ENCODE measurements around the gene KIF6. TPM values are rescaled to one million over a fixed set of nuclear protein-coding genes. Genes with fewer than 3 reads are reported as not detected.
"Not testable (repeated sequence)": the region's sequence is repeated elsewhere in the genome, so short reads cannot be mapped to it uniquely, and the experiment has no call there.

The KIF6 gene
- total and polyA plus RNA-seq, 4 experiments from 2014 or later, result not detected

GRCh38 chr6:39295611-39296011, 429.6 kb downstream of the KIF6 start:
- peaks cover 0 to 2% (median 0%) of the 10 kb centered on the region in 8 donors for H3K9me3 Mint-ChIP-seq
- no peaks in the 10 kb centered on the region for H3K36me3 Mint-ChIP-seq
- Histone ChIP-seq H3K4me3 (ENCODE audit: low read length in 2 of 2) (no peak overlapping the region), H3K36me3 (ENCODE audit: insufficient read depth, low read length) (no peaks in the 10 kb centered on the region), H3K4me1 (ENCODE audit: insufficient read depth, low read length) (no peaks in the 10 kb centered on the region), H3K27ac (ENCODE audit: low read depth, low read length) (no peak overlapping the region), H3K27me3 (ENCODE audit: insufficient read depth, low read length) (no peaks in the 10 kb centered on the region), H3K9me3 (ENCODE audit: control insufficient read depth in 1 of 2, low read length in 2 of 2) (no peaks in the 10 kb centered on the region)
- H3K4me1 Mint-ChIP-seq, result no peaks in the 10 kb centered on the region
- no peak overlapping the region for H3K27ac Mint-ChIP-seq
- CTCF ChIA-PET (ENCODE audit: partially characterized antibody), result no interaction called here
- no peak for DNase-seq
- POLR2A ChIA-PET (ENCODE audit: partially characterized antibody), result no interaction called here
- peaks cover 2% of the 10 kb centered on the region in 2 donors for H3K27me3 Mint-ChIP-seq
- intact Hi-C loops (cut with micrococcal nuclease), result no loop called here
- peak overlapping the region in 1 of 8 donors; percentile 32 for H3K4me3 Mint-ChIP-seq

- CTCF ChIA-PET (ENCODE audit: partially characterized antibody), result no interaction called here
- no peaks in the 10 kb centered on the region for H3K36me3 Mint-ChIP-seq
Observed at GRCh38 chr6:39294899-39295298, 430.3 kb downstream of the KIF6 start.

GRCh38 chr6:39294133-39294532, 431.1 kb downstream of the KIF6 start:
- no peaks in the 10 kb centered on the region for H3K36me3 ChIP-seq (ENCODE audit: insufficient read depth, low read length)
- no peaks in the 10 kb centered on the region for H3K36me3 Mint-ChIP-seq
- peaks cover 0 to 2% (median 0%) of the 10 kb centered on the region in 8 donors for H3K9me3 Mint-ChIP-seq
- no peak overlapping the region for H3K27ac Mint-ChIP-seq
- H3K9me3 ChIP-seq (ENCODE audit: control insufficient read depth in 1 of 2, low read length in 2 of 2), result no peaks in the 10 kb centered on the region
- intact Hi-C loops (cut with micrococcal nuclease), result no loop called here
- H3K27ac ChIP-seq (ENCODE audit: low read depth, low read length), result no peak overlapping the region
- H3K27me3 Mint-ChIP-seq, result peaks cover 2% of the 10 kb centered on the region in 2 donors
- no peak overlapping the region for H3K4me3 ChIP-seq (ENCODE audit: low read length in 2 of 2)
- no peak for DNase-seq
- H3K27me3 ChIP-seq (ENCODE audit: insufficient read depth, low read length), result no peaks in the 10 kb centered on the region
- ChIA-PET CTCF (ENCODE audit: partially characterized antibody) (no interaction called here), POLR2A (ENCODE audit: partially characterized antibody) (no interaction called here)
- no peaks in the 10 kb centered on the region for H3K4me1 ChIP-seq (ENCODE audit: insufficient read depth, low read length)
- no peak overlapping the region for H3K4me3 Mint-ChIP-seq
- no peaks in the 10 kb centered on the region for H3K4me1 Mint-ChIP-seq

More at GRCh38 chr6:39294899-39295298, 430.3 kb downstream of the KIF6 start:
- intact Hi-C loops (cut with micrococcal nuclease), result no loop called here
- DNase-seq, result no peak
- H3K4me1 ChIP-seq (ENCODE audit: insufficient read depth, low read length), result no peaks in the 10 kb centered on the region
- H3K36me3 ChIP-seq (ENCODE audit: insufficient read depth, low read length), result no peaks in the 10 kb centered on the region
- no peak overlapping the region for H3K4me3 ChIP-seq (ENCODE audit: low read length in 2 of 2)
- no peaks in the 10 kb centered on the region for H3K9me3 ChIP-seq (ENCODE audit: control insufficient read depth in 1 of 2, low read length in 2 of 2)
- POLR2A ChIA-PET (ENCODE audit: partially characterized antibody), result no interaction called here
- Mint-ChIP-seq H3K4me3 (no peak overlapping the region), H3K4me1 (no peaks in the 10 kb centered on the region), H3K9me3 (peaks cover 0 to 2% (median 0%) of the 10 kb centered on the region in 8 donors), H3K27ac (no peak overlapping the region), H3K27me3 (peaks cover 2% of the 10 kb centered on the region in 2 donors)
- H3K27me3 ChIP-seq (ENCODE audit: insufficient read depth, low read length), result no peaks in the 10 kb centered on the region
- no peak overlapping the region for H3K27ac ChIP-seq (ENCODE audit: low read depth, low read length)

- peaks cover 2 to 5% of the 10 kb centered on the region in 2 donors for H3K27me3 Mint-ChIP-seq
- no peaks in the 10 kb centered on the region for H3K36me3 Mint-ChIP-seq
- no peak overlapping the region for H3K4me3 Mint-ChIP-seq
- no peak overlapping the region for H3K27ac Mint-ChIP-seq
- CTCF ChIA-PET (ENCODE audit: partially characterized antibody), result interaction anchor here (2.0 kb wide), 1 partner anchor 10 kb away, joined by 8 read pairs; no protein-coding TSS in a partner anchor
- peaks cover 0 to 2% (median 0%) of the 10 kb centered on the region in 8 donors for H3K9me3 Mint-ChIP-seq
- no peaks in the 10 kb centered on the region for H3K4me1 ChIP-seq (ENCODE audit: insufficient read depth, low read length)
- H3K36me3 ChIP-seq (ENCODE audit: insufficient read depth, low read length), result no peaks in the 10 kb centered on the region
- H3K4me1 Mint-ChIP-seq, result no peaks in the 10 kb centered on the region
- DNase-seq, result no peak
- no peak overlapping the region for H3K27ac ChIP-seq (ENCODE audit: low read depth, low read length)
- H3K27me3 ChIP-seq (ENCODE audit: insufficient read depth, low read length), result no peaks in the 10 kb centered on the region
- intact Hi-C loops (cut with micrococcal nuclease), result no loop called here
- POLR2A ChIA-PET (ENCODE audit: partially characterized antibody), result no interaction called here
- H3K4me3 ChIP-seq (ENCODE audit: low read length in 2 of 2), result no peak overlapping the region
- no peaks in the 10 kb centered on the region for H3K9me3 ChIP-seq (ENCODE audit: control insufficient read depth in 1 of 2, low read length in 2 of 2)
Observed at GRCh38 chr6:39292637-39293036, 432.6 kb downstream of the KIF6 start.

- H3K27me3 Mint-ChIP-seq, result peaks cover 2 to 4% of the 10 kb centered on the region in 2 donors
- H3K9me3 Mint-ChIP-seq, result peaks cover 0 to 2% (median 0%) of the 10 kb centered on the region in 8 donors
- CTCF ChIA-PET (ENCODE audit: partially characterized antibody), result interaction anchor here (1.2 kb wide), 1 partner anchor 13 kb away, joined by 3 read pairs; no protein-coding TSS in a partner anchor
- POLR2A ChIA-PET (ENCODE audit: partially characterized antibody), result no interaction called here
- H3K4me1 Mint-ChIP-seq, result no peaks in the 10 kb centered on the region
- Histone ChIP-seq H3K4me3 (ENCODE audit: low read length in 2 of 2) (no peak overlapping the region), H3K27ac (ENCODE audit: low read depth, low read length) (no peak overlapping the region), H3K27me3 (ENCODE audit: insufficient read depth, low read length) (no peaks in the 10 kb centered on the region), H3K9me3 (ENCODE audit: control insufficient read depth in 1 of 2, low read length in 2 of 2) (no peaks in the 10 kb centered on the region), H3K36me3 (ENCODE audit: insufficient read depth, low read length) (no peaks in the 10 kb centered on the region), H3K4me1 (ENCODE audit: insufficient read depth, low read length) (no peaks in the 10 kb centered on the region)
- DNase-seq, result no peak
- no peak overlapping the region for H3K27ac Mint-ChIP-seq
- intact Hi-C loops (cut with micrococcal nuclease), result no loop called here
- H3K36me3 Mint-ChIP-seq, result no peaks in the 10 kb centered on the region
- H3K4me3 Mint-ChIP-seq, result no peak overlapping the region
Observed at GRCh38 chr6:39289490-39289889, 435.7 kb downstream of the KIF6 start.

- H3K27ac ChIP-seq (ENCODE audit: low read depth, low read length), result no peak overlapping the region
- no peaks in the 10 kb centered on the region for H3K36me3 ChIP-seq (ENCODE audit: insufficient read depth, low read length)
- no peaks in the 10 kb centered on the region for H3K9me3 Mint-ChIP-seq
- ChIA-PET POLR2A (ENCODE audit: partially characterized antibody) (no interaction called here), CTCF (ENCODE audit: partially characterized antibody) (interaction anchor here (1.1 kb wide), 1 partner anchor 20 kb away, joined by 3 read pairs; no protein-coding TSS in a partner anchor)
- H3K4me3 ChIP-seq (ENCODE audit: low read length in 2 of 2), result no peak overlapping the region
- DNase-seq, result no peak
- intact Hi-C loops (cut with micrococcal nuclease), result no loop called here
- no peak overlapping the region for H3K27ac Mint-ChIP-seq
- no peaks in the 10 kb centered on the region for H3K36me3 Mint-ChIP-seq
- no peaks in the 10 kb centered on the region for H3K4me1 ChIP-seq (ENCODE audit: insufficient read depth, low read length)
- no peaks in the 10 kb centered on the region for H3K9me3 ChIP-seq (ENCODE audit: control insufficient read depth in 1 of 2, low read length in 2 of 2)
- H3K27me3 ChIP-seq (ENCODE audit: insufficient read depth, low read length), result no peaks in the 10 kb centered on the region
- H3K27me3 Mint-ChIP-seq, result peaks cover 2 to 7% of the 10 kb centered on the region in 2 donors
- no peaks in the 10 kb centered on the region for H3K4me1 Mint-ChIP-seq
- no peak overlapping the region for H3K4me3 Mint-ChIP-seq
Observed at GRCh38 chr6:39287601-39288000, 437.6 kb downstream of the KIF6 start.

- H3K9me3 Mint-ChIP-seq; H3K27me3 ChIP-seq (ENCODE audit: insufficient read depth, low read length); H3K27ac Mint-ChIP-seq; H3K36me3 ChIP-seq (ENCODE audit: insufficient read depth, low read length); intact Hi-C loops (cut with micrococcal nuclease); H3K4me1 Mint-ChIP-seq; H3K4me3 Mint-ChIP-seq; DNase-seq; H3K4me1 ChIP-seq (ENCODE audit: insufficient read depth, low read length); CTCF ChIA-PET (ENCODE audit: partially characterized antibody); H3K4me3 ChIP-seq (ENCODE audit: low read length in 2 of 2); POLR2A ChIA-PET (ENCODE audit: partially characterized antibody); H3K9me3 ChIP-seq (ENCODE audit: control insufficient read depth in 1 of 2, low read length in 2 of 2); H3K27me3 Mint-ChIP-seq; H3K36me3 Mint-ChIP-seq; H3K27ac ChIP-seq (ENCODE audit: low read depth, low read length): not testable (repeated sequence)
Observed at GRCh38 chr6:39286596-39286995, 438.6 kb downstream of the KIF6 start.

GRCh38 chr6:39282774-39283173, 442.4 kb downstream of the KIF6 start:
- H3K4me1 Mint-ChIP-seq, result peaks cover 0 to 1% (median 0%) of the 10 kb centered on the region in 4 donors
- no peaks in the 10 kb centered on the region for H3K36me3 Mint-ChIP-seq
- H3K27me3 Mint-ChIP-seq, result peaks cover 0 to 12% of the 10 kb centered on the region in 2 donors
- ChIA-PET POLR2A (ENCODE audit: partially characterized antibody) (no interaction called here), CTCF (ENCODE audit: partially characterized antibody) (interaction anchor here (0.6 to 1.2 kb wide), 2 partner anchors 9 to 23 kb away, joined by 3 read pairs; no protein-coding TSS in a partner anchor)
- no peaks in the 10 kb centered on the region for H3K9me3 Mint-ChIP-seq
- Histone ChIP-seq H3K4me3 (ENCODE audit: low read length in 2 of 2) (no peak overlapping the region), H3K27me3 (ENCODE audit: insufficient read depth, low read length) (no peaks in the 10 kb centered on the region), H3K9me3 (ENCODE audit: control insufficient read depth in 1 of 2, low read length in 2 of 2) (no peaks in the 10 kb centered on the region), H3K4me1 (ENCODE audit: insufficient read depth, low read length) (no peaks in the 10 kb centered on the region), H3K36me3 (ENCODE audit: insufficient read depth, low read length) (no peaks in the 10 kb centered on the region), H3K27ac (ENCODE audit: low read depth, low read length) (no peak overlapping the region)
- no peak overlapping the region for H3K27ac Mint-ChIP-seq
- no peak overlapping the region for H3K4me3 Mint-ChIP-seq
- no peak for DNase-seq
- intact Hi-C loops (cut with micrococcal nuclease), result no loop called here
